ENCODE measurements around the gene RHEB.
A peak's percentile ranks its signal among the peaks of the same experiment; 100 is the strongest.

RHEB gene

GRCh38 chr7:151447312-151447711 is 72.4 kb downstream of the RHEB start:
- no peak for DNase-seq

- DNase-seq, result no peak
These were observed 73.3 kb downstream of the RHEB start for GRCh38 chr7:151446412-151446811.

GRCh38 chr7:151444632-151445031 is 75.1 kb downstream of the RHEB start:
- DNase-seq, result no peak

- no peak for DNase-seq
These were observed 76.8 kb downstream of the RHEB start for GRCh38 chr7:151442776-151443496.

GRCh38 chr7:151440799-151441445 is 78.8 kb downstream of the RHEB start:
- no peak for DNase-seq

- no peak for DNase-seq
These were observed 79.6 kb downstream of the RHEB start, which contains the start of gene CRYGN for GRCh38 chr7:151439855-151440798. Gene CRYGN, minus strand, starts transcription at chr7:151440141. Its CDS starts 224 bp downstream, at chr7:151439917.

- DNase-seq, result no peak
These were observed 80.7 kb downstream of the RHEB start for GRCh38 chr7:151438864-151439601.

GRCh38 chr7:151437866-151438516 is 81.7 kb downstream of the RHEB start:
- no peak for DNase-seq

- DNase-seq, result no peak
These were observed 82.5 kb downstream of the RHEB start for GRCh38 chr7:151437159-151437553.

- no peak for DNase-seq
These were observed 83.1 kb downstream of the RHEB start for GRCh38 chr7:151436446-151437158.

GRCh38 chr7:151435971-151436370 is 83.7 kb downstream of the RHEB start:
- DNase-seq, result no peak

- DNase-seq, result no peak
These were observed 84.4 kb downstream of the RHEB start for GRCh38 chr7:151435103-151435916.

GRCh38 chr7:151434549-151434948 is 85.1 kb downstream of the RHEB start:
- no peak for DNase-seq

- DNase-seq, result no peak
These were observed 85.8 kb downstream of the RHEB start for GRCh38 chr7:151433721-151434400.

- peak; percentile 42 to 58 for DNase-seq
These were observed 86.8 kb downstream of the RHEB start for GRCh38 chr7:151432658-151433521.

- no peak for DNase-seq
These were observed 87.9 kb downstream of the RHEB start for GRCh38 chr7:151431768-151432311.

- no peak for DNase-seq
These were observed 88.4 kb downstream of the RHEB start for GRCh38 chr7:151431281-151431767.
